Thyroid gland (tissue), 4 donors: ENCODE measurements around the gene USP11.

Source experiments
- POLR2A ChIP-seq, 2 donors: fragments of 450-650 bp; IDR thresholded peaks; one replicate each; pipeline ENCODE4 v1.6.1; 2017; ENCODE audit warnings: antibody characterized with exemption in 2 of 2, mild to moderate bottlenecking in 2 of 2, moderate library complexity in 1 of 2
- TF ChIP-seq, protein P1 (sequence below), 6 experiments: fragments of 200-600 bp in 3 of 6; fragments of 450-650 bp in 3 of 6; sonication (generic) in 3 of 6; IDR thresholded peaks; one replicate each; pipeline ENCODE4 v1.5.1; 2016 to 2019; ENCODE audit warnings: antibody characterized with exemption in 6 of 6, mild to moderate bottlenecking in 2 of 6, inconsistent platforms in 1 of 6, moderate library complexity in 1 of 6

GRCh38 chrX:47201345-47201944 is 31.4 kb upstream of the USP11 start:
- TF ChIP-seq, protein P1, sequence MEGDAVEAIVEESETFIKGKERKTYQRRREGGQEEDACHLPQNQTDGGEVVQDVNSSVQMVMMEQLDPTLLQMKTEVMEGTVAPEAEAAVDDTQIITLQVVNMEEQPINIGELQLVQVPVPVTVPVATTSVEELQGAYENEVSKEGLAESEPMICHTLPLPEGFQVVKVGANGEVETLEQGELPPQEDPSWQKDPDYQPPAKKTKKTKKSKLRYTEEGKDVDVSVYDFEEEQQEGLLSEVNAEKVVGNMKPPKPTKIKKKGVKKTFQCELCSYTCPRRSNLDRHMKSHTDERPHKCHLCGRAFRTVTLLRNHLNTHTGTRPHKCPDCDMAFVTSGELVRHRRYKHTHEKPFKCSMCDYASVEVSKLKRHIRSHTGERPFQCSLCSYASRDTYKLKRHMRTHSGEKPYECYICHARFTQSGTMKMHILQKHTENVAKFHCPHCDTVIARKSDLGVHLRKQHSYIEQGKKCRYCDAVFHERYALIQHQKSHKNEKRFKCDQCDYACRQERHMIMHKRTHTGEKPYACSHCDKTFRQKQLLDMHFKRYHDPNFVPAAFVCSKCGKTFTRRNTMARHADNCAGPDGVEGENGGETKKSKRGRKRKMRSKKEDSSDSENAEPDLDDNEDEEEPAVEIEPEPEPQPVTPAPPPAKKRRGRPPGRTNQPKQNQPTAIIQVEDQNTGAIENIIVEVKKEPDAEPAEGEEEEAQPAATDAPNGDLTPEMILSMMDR (IDR thresholded peaks at IDR 0.05) = no peak
- TF ChIP-seq POLR2A (IDR thresholded peaks at IDR 0.05) = no peak
